ENCODE measurements around the gene ATPAF2. TPM values are rescaled to one million over a fixed set of nuclear protein-coding genes. Genes with fewer than 3 reads are reported as not detected.
"Not testable (repeated sequence)": the region's sequence is repeated elsewhere in the genome, so short reads cannot be mapped to it uniquely, and the experiment has no call there.

The ATPAF2 gene
- total RNA-seq, 1 donor from 2014 or later = 15.6 TPM

DNA sequence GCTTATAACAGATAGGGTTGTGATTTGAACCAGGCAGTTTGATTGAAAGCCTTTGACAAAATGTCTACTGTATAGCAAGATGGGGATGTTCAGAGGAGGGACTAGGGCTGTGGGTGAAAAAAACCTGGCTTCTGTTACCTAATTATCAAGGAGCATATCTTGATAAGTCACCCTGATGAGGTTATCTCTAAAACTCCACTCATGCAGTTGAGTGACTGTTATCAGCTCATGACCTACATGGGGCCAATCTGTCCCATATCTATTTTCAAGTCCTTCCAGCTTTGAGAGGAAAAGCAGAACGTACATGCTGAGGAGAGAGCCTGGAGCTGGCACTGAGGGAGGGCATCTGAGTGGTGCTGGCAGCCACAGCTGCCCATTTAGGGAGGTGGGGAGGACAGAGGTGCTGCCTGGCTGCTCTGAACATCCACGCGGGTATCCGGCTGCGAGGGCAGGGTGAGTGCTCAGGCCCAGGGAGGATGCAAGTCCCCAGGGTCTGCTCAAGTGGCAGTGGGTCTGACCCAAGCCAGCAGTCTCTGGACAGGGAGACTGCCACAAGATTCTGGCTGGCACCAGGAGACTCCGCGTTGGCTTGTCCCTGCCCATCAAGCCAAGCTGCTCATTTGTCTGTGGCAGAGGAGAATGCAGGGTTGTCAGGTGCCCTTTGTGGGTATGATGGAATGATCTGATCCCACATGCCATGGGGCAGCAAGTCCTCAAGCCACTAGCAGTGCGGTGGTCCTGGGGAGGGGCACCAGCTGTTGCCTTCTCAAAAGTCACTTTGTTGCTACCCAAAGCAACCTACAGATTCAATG is 29.2 kb downstream of the ATPAF2 start:
- no peak for DNase-seq

DNA sequence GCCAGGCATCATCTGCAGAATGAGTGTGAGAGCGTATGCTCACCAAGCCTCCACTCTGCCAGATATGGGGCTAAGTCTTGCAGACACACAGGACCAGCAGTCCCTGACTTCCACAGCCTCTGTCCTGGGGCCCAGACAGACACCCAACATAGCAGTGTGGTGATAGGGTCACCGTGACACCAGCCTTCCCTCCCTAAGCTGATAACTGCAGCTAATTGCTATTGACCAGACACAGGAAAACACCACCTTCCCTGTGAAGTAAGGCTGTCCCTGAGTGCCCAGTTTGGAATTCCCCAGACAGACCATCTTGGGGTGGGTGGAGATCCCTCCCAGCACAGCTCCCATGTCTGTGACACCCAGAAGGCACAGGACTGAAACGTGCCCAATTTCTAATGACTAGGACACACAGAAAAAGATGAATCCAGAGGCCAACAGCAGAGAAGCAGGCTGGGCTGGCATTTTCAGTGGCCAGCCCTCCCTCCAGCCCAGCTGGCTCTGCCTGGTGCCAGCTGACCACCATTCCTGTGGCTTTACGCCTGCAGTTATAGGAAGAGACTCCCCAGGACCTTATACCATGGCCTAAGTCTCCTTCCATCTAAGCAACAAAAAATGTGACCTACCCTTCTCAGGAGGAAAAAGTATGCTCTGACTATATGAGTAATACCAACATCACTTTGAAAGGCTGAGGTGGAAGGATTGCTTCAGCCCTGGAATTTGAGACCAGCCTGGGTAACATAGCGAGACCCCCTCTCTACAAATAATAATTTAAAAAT is 30.3 kb downstream of the ATPAF2 start:
- DNase-seq = no peak

DNA sequence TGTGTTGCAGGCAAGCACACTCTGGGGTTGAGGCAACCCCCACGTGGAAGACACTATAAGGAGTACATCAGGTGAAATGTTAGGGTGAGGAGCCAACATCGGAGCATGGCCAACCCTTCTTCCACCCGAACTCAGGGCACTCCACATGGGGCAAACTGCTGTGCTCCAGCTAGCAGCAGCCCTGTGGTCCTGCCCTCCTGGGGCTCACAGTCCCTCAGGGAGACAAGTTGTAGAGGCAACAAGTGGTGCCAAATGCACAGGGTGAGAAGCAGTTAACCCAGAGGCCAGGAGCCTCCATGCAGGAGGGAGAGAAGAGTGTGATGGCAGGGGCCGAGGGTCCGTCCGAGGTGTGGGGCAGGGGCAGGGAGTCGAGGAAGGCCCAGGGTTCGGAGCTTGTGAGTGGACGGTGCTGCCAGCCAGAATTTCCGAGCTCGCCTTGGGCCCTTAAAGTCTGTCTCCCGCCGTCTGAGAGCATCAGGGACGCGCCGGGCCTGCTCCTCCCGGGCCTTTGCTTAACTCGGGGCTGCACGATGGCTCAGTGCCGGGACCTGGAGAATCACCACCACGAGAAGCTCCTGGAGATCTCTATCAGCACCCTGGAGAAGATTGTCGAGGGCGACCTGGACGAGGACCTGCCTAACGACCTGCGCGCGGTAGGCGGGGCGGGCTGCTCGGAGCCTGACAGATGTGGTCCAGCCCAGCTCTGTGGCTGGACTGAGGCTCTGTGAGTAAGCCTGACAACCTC is 32.3 kb downstream of the ATPAF2 start:
- DNase-seq = no peak

DNA sequence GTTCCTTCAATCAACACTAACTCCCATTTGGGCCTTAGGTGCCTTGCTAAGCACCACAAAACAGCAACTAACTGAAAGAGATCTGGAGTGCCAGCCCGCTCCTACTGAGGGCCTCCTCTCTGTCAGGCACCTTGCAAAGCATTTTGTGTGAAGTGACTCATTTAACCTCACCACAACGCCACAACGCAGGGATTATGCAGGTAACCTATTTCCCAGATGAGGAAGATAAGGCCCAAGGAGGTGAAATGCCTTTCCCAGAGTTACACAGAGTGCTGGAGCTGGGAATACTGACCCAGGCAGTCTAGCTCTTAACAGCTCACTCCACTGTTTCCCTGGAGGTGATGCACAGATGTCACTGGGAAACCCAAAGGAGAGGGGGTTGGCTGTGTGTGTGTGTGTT is 33.5 kb downstream of the ATPAF2 start:
- DNase-seq = no peak

DNA sequence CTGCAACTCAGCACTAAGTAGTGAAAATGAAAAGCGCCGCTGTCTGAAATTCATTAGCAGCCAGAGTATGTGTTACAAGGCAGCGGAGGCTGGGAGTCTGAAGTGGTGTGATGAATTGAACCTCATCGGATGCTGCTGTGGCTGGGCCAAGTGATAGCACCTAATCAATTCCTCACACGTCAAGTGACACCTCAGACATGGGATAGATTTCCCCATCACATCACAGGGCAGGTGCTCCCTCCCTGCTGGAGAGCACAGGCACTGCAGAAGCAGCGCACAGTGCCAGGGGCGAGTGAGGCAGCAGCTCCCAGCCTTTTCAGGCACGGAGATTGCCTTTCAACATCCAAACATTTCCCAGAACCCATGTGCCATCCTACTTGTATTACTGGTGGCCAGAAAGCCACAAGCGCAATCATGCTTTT is 34.1 kb downstream of the ATPAF2 start:
- DNase-seq = no peak

DNA sequence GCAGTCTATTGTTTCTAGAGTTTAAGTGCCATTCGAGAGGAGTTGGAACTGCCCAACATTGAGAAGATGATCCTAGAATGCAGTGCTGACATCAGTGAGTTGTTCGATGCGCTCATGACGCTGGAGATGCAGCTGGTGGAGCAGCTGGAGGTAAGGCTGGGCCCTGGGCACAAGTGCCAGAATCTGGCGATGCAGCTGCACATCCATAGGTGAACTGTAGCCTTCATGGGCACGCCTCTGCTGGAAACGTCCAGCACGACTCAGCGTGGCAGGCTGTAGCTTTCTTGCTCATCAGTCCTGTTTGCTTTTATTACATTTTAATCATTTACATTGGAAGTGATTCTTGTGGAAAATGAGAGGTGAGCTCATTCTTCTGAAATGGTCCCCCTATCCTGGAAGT is 34.6 kb downstream of the ATPAF2 start:
- DNase-seq = peak; percentile 74

DNA sequence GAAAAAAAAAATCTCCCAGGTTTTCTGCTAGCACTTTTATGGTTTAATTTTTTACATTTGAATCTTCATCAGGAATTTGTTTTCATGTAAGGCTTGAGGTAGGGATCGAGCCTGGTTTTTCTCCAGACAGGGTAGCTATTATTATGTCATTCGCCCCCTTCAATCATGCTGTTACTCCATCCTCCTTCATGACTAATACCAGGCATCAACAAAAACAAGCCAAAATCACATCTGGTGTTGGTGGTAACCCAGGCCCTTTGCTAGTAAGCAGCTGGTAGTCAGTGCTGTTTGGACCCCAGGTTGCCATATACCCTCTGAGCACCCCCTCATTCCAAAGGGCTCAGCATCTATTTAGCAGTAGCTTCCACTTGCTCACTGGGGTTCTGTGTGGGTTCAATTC is 36.8 kb downstream of the ATPAF2 start:
- no peak for DNase-seq

DNA sequence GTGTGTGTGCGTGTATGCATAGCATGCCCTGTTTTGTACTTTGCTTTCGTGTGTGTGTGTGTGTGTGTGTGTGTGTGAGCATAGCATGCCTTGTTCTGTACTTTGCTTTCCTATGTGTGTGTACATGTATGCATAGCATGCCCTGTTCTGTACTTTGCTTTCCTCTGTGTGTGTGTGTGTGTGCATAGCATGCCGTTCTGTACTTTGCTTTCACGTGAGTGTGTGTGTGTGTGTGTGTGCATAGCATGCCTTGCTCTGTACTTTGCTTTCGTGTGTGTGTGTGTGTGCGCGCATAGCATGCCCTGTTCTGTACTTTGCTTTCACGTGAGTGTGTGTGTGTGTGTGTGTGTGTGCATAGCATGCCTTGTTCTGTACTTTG is 38.9 kb downstream of the ATPAF2 start:
- DNase-seq = no peak

DNA sequence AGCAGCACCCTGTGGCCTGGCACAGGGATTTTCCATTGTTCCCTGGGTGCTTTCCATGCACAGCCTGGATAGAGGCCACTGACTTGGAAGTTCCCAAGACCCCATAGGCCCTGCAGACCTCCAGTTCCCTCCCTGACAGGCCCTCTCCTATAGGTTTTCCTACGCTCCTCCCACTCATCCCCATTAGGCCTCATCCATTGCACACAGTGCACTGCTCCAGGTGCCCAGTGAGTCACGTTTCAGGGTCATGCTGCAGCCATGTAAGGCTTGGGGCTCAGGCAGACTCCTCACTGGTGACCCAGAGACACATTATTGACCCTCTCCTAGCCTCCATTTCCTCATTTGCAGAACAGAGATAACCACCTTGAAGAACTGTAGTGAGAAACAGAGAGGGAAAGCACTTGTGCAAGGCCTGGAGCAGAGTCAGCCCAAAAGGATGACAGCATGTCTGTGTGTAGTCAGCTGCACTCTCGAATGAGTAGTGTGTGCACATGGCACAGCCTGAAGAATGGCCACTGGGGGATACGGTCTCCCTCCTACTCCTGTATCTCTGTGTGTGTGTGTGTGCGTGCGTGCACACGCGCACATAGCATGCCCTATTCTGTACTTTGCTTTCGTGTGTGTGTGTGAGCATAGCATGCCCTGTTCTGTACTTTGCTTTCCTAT is 39.5 kb downstream of the ATPAF2 start:
- DNase-seq = no peak

DNA sequence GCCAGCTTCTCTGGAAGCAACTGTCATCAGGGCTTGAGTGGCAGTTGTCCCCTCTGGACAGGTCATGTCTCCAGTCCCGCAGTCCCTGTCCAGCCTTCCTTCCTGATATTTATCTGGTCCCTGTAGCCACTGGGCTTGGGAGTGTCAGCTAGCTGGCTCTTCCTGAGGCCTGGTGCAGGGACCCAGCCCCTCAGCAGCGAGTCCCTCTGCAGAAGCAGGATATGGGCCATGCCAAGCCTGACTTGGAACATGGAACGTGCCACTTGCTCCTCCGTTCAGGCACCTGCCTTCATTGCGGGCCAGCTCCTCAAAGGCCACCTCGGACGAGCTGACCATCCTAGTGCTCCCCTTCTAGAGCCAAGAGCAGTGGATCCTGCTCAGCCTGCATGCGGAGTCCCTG is 40.0 kb downstream of the ATPAF2 start:
- DNase-seq = no peak

DNA sequence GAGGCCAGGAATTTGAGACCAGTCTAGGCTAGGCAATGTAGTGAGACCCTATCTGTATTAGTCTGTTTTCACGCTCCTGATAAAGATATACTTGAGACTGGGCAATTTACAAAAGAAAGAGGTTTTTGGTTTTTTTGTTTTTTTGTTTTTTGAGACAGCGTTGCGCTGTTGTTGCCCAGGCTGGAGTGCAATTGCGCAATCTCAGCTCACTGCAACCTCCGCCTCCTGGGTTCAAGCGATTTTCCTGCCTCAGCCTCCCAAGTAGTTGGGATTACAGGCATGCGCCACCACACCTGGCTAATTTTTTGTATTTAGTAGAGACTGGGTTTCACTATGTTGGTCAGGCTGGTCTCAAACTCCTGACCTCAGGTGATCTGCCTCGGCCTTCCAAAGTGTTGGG is 43.1 kb downstream of the ATPAF2 start:
- not testable (repeated sequence) for DNase-seq

DNA sequence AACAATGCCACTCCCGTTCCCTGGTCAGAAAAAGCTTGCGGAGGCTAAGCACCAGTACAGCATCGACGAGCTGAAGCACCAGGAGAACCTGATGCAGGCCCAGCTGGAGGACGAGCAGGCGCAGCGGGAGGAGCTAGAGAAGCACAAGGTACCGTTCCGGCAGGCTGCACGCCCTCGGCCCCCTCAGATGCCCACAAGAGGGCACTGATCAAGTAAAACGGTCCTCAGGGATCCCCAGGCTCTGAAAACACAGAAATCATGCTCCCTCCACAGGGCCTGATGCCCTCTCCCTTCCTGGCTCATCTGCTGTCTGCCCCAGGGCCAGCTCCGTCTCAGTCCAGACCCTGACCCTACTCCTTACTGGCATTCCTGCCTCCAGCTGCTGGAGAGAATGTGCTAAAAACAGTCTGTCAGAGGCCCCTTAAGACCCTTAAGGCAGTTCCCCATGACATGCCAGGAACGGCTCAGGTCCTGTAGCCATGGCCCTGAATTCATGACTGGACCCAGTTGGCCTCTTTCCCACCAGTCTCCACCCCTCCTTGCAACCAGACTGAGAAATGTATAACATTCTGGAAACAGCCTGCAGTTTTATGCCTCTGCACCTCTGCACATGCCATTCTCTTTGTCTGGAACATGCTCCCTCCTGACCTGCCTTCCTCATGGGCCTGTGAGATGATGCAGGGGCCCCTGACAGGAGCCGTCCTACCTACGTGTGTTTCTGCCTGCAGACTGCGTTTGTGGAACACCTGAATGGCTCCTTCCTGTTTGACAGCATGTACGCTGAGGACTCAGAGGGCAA is 44.5 kb downstream of the ATPAF2 start:
- peak; percentile 51 for DNase-seq

DNA sequence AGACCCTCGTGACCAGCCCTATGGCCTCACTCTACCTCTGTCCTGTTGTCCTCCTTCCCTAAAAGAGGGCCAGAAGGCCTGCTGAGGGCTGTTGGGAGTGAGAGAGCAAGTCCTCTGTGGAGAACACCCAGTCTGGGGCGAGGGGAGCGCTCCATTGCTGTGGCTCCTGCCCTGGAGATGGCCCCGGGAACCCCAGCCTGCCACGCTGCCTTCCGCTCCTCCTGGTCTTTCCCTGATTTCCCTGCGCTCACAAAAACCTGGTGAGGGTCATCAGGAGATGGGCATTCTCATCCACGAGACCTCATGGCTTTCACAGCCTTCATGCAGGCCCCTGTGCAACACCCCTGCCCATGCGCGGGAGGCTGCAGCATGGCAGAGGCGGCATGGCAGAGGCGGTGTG is 45.1 kb downstream of the ATPAF2 start:
- DNase-seq = no peak

DNA sequence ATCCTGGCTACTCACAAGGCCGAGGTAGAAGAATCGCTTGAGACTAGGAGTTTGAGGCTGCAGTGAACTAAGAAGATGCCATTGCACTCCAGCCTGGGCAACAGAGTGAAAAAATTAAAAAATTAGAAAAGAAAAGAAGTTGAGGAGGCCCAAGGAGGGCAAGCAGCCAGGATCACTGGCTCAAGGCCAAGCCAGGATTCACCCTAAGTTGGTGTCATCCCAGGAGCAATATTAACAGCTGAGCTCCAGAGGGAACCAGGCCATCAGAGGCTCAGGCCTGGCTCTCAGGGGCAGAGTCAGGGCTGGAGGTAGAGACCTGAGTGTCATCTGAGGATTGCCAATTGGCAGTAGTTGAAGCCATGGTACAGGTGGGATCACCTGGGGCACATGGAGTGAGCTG is 45.6 kb downstream of the ATPAF2 start:
- no peak for DNase-seq

DNA sequence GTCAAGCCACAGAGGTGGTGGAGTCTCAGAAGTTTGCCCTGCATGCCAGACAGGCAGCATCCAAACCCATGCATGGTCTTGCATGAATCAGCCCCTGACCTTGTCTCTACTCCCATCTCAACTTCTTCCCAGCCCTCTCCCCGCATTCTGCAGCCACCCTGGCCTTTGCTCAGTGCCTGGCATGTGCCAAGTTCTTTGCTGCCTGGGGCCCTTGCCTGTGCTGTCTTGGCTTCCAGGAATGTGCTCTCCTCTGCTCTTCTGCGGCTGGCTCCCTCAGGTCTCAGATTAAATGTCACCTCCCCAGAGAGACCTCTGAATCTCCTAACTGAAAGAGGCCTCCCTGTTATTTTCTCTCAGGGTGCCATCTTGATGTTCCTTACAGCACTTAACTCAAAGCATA is 48.7 kb downstream of the ATPAF2 start:
- no peak for DNase-seq

DNA sequence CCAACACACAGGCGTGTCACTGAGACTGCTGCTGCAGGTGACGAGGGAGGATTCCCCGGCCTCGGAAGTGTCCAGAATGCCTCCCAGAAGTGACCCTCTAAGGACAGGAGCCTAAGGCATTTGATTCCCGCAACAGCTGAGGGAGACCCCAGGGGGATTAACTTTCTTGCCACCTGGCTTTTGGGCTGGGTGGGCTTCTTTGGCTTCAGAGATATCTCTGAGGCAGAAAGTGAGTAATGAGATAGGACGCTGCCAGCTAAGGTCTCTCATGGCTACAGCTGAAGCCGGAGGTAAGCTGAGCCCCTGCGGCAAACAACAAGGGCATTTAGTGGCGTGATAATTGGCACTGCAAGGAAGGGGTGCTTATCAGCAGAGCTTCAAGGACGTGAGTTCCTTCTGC is 49.4 kb downstream of the ATPAF2 start:
- no peak for DNase-seq

DNA sequence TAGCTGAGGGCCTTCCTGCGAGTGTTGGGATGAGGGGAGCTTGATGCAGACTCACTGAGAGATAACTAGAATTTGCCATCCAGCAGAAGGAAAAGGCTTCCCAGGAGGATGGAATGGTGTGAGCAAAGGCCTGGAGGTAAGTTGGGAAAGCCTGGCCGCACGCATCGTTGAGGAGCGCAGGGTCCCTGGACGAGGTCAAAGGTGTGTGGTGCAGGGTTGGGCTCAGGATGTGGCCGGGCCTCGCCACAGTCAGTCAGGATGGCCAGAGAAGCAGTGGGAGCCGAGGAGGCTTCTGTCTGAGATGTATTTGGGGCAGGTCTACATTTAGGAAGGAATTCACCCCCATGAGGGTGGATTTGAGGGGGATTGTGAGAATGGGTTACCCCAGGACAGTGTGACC is 49.9 kb downstream of the ATPAF2 start:
- DNase-seq = no peak

DNA sequence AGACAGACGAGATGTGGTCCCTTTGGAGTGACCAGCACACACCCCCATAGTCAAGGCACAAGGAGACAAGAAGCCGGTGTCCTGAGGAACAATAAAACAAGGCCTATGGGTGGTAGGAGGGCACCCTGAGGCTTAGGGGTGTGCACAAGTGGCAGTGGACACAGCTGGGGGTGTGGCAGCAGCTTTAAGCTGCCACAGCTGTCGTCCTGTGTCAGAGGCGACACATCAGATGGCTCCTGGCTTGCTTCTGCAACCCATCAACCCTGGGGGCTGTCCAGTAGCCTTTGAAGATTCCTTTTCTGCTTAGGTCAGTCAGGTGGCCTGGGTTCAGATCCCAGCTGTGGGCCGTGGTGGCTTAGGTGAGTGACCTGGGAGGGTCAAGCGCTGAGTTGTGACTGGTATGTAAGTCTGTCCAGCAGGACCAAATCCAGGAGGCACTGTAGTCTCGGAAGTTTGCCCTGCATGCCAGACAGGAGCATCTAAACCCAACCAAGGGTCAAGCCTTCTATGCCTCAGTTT is 50.5 kb downstream of the ATPAF2 start:
- peak; percentile 66 for DNase-seq

DNA sequence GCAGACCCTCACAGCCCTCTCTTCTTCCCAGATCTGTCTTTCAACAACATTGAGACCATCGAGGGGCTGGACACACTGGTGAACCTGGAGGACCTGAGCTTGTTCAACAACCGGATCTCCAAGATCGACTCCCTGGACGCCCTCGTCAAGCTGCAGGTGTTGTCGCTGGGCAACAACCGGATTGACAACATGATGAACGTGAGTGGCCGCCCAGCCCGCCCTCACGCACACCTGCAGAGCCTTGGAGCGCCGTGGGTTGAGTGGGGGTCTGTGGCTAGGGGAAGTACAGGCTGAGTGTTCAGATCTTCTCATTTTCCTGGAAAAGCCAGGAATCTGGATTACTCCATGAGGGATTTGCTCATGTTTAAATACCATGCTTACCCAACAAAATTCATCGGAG is 51.1 kb downstream of the ATPAF2 start:
- DNase-seq = no peak

DNA sequence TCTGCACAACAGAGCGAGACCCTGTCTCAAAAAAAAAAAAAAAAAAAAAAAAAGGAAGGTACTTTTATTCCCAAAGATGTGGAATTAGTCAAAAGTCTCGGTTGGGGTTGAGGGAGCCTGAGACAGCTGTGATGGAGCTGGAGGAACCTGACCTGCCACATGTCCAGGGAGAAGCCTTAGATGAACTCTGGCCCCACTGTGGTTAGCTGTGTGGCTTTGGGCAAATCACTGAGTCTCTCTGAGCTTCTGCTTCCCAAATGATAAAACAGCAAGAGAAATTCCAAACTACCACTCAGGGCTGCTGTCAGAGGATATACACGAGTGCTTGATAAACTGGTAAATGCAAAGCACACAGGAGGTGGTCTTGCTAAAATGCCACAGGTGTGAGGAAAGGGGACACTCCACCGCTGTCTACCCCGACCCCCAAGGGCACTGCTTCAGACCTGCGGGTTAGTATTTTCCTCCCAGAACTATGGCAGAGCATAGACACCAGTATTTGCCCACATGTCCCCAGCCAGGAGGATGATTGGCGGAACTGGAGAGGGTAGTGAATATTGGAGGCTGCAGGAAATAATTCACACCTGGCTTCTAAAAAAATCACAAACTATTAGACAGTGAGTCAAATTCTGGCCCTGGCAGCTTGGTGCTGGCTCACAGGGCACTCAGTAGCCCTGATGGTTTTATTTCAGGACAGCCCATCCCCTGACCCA is 51.6 kb downstream of the ATPAF2 start:
- no peak for DNase-seq

DNA sequence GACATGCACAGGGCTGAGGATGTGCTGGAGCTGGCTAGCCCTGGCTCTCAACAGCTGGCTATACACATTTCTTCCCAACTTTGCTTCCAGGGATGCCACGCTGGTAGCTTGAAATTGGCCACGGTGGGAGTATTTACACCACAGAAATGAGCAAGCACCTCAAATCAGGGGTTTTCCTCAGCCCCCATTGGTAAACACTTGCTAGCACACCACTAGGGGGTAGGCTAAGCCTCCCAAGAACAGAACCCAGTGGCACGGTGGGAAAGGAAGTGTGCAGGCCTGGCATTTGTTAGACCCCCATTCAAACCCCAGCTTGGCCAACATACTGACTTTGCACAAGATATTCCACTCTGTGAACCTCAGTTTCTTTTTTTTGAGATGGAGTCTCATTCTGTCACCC is 53.4 kb downstream of the ATPAF2 start:
- DNase-seq = no peak

Data from tongue (tissue), 2 donors.